GM18520 (cell line): Measurements from ENCODE around the gene NHS.

Experiments used
- ATAC-seq: cut with Tn5 transposase; IDR thresholded peaks from one replicate; pipeline ENCODE4 v1.9.1; 2021; ENCODE audit not compliant: unreplicated experiment

NHS gene

GRCh38 chrX:17610788-17611187, 235.8 kb downstream of the NHS start:
- no peak for ATAC-seq

GRCh38 chrX:17613979-17614588, 239.1 kb downstream of the NHS start:
- no peak for ATAC-seq

GRCh38 chrX:17616936-17617335, 241.9 kb downstream of the NHS start:
- no peak for ATAC-seq

GRCh38 chrX:17617806-17618205, 242.8 kb downstream of the NHS start:
- ATAC-seq, result no peak

GRCh38 chrX:17621566-17622270, 246.7 kb downstream of the NHS start:
- ATAC-seq, result no peak

- no peak for ATAC-seq
Observed at GRCh38 chrX:17622331-17622730, 247.3 kb downstream of the NHS start.

- ATAC-seq, result no peak
Observed at GRCh38 chrX:17623750-17624149, 248.8 kb downstream of the NHS start.

GRCh38 chrX:17627026-17627425, 252.0 kb downstream of the NHS start:
- no peak for ATAC-seq

GRCh38 chrX:17628976-17629375, 254.0 kb downstream of the NHS start:
- no peak for ATAC-seq

GRCh38 chrX:17629519-17629918, 254.5 kb downstream of the NHS start:
- no peak for ATAC-seq

GRCh38 chrX:17631647-17632046, 256.6 kb downstream of the NHS start:
- ATAC-seq, result no peak

GRCh38 chrX:17632942-17633341, 257.9 kb downstream of the NHS start:
- no peak for ATAC-seq

GRCh38 chrX:17633546-17633945, 258.5 kb downstream of the NHS start:
- no peak for ATAC-seq

- ATAC-seq, result no peak
Observed at GRCh38 chrX:17634542-17635207, 259.7 kb downstream of the NHS start.

GRCh38 chrX:17635231-17635630, 260.2 kb downstream of the NHS start:
- ATAC-seq, result no peak

GRCh38 chrX:17637235-17637634, 262.2 kb downstream of the NHS start:
- no peak for ATAC-seq

- no peak for ATAC-seq
Observed at GRCh38 chrX:17638731-17639130, 263.7 kb downstream of the NHS start.

- ATAC-seq, result no peak
Observed at GRCh38 chrX:17642891-17643290, 267.9 kb downstream of the NHS start.

GRCh38 chrX:17643528-17643927, 268.5 kb downstream of the NHS start:
- ATAC-seq, result no peak

- no peak for ATAC-seq
Observed at GRCh38 chrX:17644001-17644400, 269.0 kb downstream of the NHS start.

GRCh38 chrX:17654116-17654515, 279.1 kb downstream of the NHS start:
- no peak for ATAC-seq
